Measurements from ENCODE around the gene SLC26A8.

Gene SLC26A8

DNA sequence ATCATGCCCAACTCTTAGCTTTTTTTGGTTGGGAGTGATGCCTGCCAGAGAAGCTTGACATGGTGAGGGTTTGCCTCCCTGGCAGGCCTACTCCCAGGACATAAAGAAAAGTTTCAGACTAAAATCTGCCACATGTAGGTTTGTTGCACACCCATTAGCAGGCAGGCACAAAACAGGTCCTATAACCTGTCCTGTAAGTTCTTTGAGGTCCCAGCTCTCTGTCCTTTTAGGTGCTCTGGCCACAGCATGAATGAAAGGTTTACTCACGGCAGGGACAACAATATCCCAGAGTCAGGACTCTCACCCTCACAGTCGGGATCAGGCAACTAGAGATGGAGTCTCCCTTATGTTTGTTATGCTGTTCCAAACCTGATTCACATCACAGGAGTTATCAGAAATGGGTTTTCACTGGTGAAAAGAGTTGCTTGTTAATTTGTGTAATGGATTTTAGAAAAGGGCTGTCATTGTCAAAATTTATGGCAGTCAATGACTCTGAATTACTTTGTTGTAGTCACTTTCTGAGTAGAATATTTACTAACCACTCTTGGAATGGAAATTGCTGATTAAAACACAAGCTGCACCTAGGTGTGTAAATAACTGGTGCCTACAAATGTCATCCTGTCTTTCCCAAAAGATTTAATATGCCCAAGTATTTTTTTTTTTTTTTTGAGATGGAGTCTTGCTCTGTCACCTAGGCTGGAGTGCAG is 97.8 kb downstream of the SLC26A8 start:
- no peak overlapping the region for H2AFZ ChIP-seq
- H3K79me2 ChIP-seq, result no peaks in the 10 kb centered on the region
- H3K36me3 ChIP-seq (ENCODE audit: control insufficient read depth, insufficient read depth, low read length), result no peaks in the 10 kb centered on the region
- H3K27ac ChIP-seq, result no peak overlapping the region
- no peak overlapping the region for H3K4me2 ChIP-seq (ENCODE audit: low read length)
- TF ChIP-seq, protein P1, sequence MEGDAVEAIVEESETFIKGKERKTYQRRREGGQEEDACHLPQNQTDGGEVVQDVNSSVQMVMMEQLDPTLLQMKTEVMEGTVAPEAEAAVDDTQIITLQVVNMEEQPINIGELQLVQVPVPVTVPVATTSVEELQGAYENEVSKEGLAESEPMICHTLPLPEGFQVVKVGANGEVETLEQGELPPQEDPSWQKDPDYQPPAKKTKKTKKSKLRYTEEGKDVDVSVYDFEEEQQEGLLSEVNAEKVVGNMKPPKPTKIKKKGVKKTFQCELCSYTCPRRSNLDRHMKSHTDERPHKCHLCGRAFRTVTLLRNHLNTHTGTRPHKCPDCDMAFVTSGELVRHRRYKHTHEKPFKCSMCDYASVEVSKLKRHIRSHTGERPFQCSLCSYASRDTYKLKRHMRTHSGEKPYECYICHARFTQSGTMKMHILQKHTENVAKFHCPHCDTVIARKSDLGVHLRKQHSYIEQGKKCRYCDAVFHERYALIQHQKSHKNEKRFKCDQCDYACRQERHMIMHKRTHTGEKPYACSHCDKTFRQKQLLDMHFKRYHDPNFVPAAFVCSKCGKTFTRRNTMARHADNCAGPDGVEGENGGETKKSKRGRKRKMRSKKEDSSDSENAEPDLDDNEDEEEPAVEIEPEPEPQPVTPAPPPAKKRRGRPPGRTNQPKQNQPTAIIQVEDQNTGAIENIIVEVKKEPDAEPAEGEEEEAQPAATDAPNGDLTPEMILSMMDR (IDR thresholded peaks at IDR 0.05), result no peak
- no peaks in the 10 kb centered on the region for H3K9me3 ChIP-seq (ENCODE audit: control insufficient read depth, low read length)
- peaks cover 7% of the 10 kb centered on the region for H3K4me1 ChIP-seq
- H3K27me3 ChIP-seq (ENCODE audit: control insufficient read depth, insufficient read depth, low read length), result no peaks in the 10 kb centered on the region
- no peak overlapping the region for H3K4me3 ChIP-seq (ENCODE audit: low read depth, low read length)
- H3K9ac ChIP-seq, result no peak overlapping the region

DNA sequence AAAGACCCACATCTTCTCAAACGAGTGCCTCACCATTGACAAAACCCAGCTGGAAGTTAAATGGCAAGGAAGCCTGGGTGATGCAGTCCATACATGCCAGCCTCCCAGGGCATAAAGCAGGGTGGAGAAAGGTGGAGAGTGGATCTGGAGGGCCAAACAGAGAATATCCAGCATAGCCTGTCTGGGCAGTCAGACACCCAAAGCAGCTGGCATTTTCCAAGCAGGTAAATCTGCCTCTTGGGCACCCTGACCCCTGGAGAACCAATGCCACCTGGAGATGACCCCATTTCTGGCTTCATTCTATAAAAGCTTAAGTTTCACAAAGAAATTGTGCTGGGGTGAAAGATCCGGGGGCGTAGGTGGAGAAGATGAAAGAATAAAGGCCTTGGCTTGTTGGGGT is 98.5 kb downstream of the SLC26A8 start:
- Histone ChIP-seq H3K9ac (no peak overlapping the region), H3K4me2 (ENCODE audit: low read length) (no peak overlapping the region), H3K9me3 (ENCODE audit: control insufficient read depth, low read length) (no peaks in the 10 kb centered on the region), H2AFZ (no peak overlapping the region), H3K79me2 (peaks cover 3% of the 10 kb centered on the region), H3K36me3 (ENCODE audit: control insufficient read depth, insufficient read depth, low read length) (no peaks in the 10 kb centered on the region), H3K4me1 (peaks cover 7% of the 10 kb centered on the region), H3K27me3 (ENCODE audit: control insufficient read depth, insufficient read depth, low read length) (no peaks in the 10 kb centered on the region), H3K4me3 (ENCODE audit: low read depth, low read length) (no peak overlapping the region), H3K27ac (no peak overlapping the region)
- TF ChIP-seq, protein P1 (IDR thresholded peaks at IDR 0.05), result no peak

DNA sequence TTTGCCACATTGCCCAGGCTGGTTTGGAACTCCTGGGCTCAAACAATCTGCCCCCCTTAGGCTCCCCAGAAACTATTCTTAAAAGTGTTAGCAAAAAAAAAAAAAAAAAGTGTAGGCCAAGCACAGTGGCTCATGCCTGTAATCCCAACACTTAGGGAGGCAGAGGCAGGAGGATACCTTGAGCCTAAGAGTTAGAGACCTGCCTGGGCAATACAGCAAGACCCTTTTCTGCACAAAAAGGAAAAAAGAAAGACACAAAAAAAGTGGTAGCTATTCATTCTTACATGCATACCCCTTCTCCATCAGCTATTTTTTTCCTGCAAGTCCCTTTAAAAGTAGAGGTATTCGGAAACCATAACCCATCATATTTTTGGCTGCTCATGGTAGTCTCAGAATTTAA is 100.3 kb downstream of the SLC26A8 start:
- TF ChIP-seq, protein P1 (IDR thresholded peaks at IDR 0.05), result no peak
- H3K9ac ChIP-seq, result no peak overlapping the region
- peaks cover 7% of the 10 kb centered on the region for H3K4me1 ChIP-seq

DNA sequence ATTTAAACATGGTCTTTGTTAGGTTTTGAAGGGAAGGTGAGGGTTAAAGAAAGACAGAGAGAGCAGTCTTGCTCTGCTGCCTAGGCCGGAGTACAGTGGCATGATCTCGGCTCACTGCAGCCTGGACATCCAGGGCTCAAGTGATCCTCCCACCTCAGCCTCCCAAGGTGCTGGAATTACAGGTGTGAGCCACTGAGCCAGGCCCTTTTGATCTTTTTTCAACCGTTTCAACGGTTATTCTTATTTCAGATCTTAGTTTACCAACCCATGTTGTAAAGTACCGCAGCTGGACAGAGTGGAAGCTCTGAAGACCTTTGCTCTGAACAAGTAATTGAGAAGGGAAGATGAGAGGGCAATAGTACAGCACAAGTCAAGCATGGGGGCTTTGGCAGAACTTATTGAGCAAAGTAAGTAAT is 102.3 kb downstream of the SLC26A8 start:
- H2AFZ ChIP-seq, result peak overlapping the region; percentile 95
- H3K27me3 ChIP-seq (ENCODE audit: control insufficient read depth, insufficient read depth, low read length), result no peaks in the 10 kb centered on the region
- H3K36me3 ChIP-seq (ENCODE audit: control insufficient read depth, insufficient read depth, low read length), result no peaks in the 10 kb centered on the region
- H3K4me3 ChIP-seq (ENCODE audit: low read depth, low read length), result no peak overlapping the region
- H3K4me2 ChIP-seq (ENCODE audit: low read length), result no peak overlapping the region
- TF ChIP-seq, protein P1 (IDR thresholded peaks at IDR 0.05), result no peak
- peaks cover 3% of the 10 kb centered on the region for H3K79me2 ChIP-seq
- no peaks in the 10 kb centered on the region for H3K9me3 ChIP-seq (ENCODE audit: control insufficient read depth, low read length)
- peaks cover 7% of the 10 kb centered on the region for H3K4me1 ChIP-seq
- no peak overlapping the region for H3K27ac ChIP-seq
- H3K9ac ChIP-seq, result no peak overlapping the region

More for the DNA sequence above, 100.3 kb downstream of the SLC26A8 start:
- Histone ChIP-seq H3K79me2 (peaks cover 3% of the 10 kb centered on the region), H3K36me3 (ENCODE audit: control insufficient read depth, insufficient read depth, low read length) (no peaks in the 10 kb centered on the region), H3K4me2 (ENCODE audit: low read length) (no peak overlapping the region), H2AFZ (no peak overlapping the region), H3K4me3 (ENCODE audit: low read depth, low read length) (no peak overlapping the region), H3K27ac (no peak overlapping the region), H3K9me3 (ENCODE audit: control insufficient read depth, low read length) (no peaks in the 10 kb centered on the region), H3K27me3 (ENCODE audit: control insufficient read depth, insufficient read depth, low read length) (no peaks in the 10 kb centered on the region)
